HEK293 (cell line): ENCODE results near the gene TRIM46.

Experiments
- BCL11A ChIP-seq: fragments of 450-650 bp; formaldehyde crosslinking; IDR thresholded peaks from 2 replicates; pipeline ENCODE4 v1.5.1; 2016; ENCODE audit warnings: low read depth, missing biosample characterization, missing genetic modification characterization
- KLF7 ChIP-seq: fragments of 450-650 bp; formaldehyde crosslinking; IDR thresholded peaks from 2 replicates; pipeline ENCODE4 v1.5.1; 2016; ENCODE audit warnings: missing biosample characterization, missing genetic modification characterization, borderline replicate concordance
- MZF1 ChIP-seq: fragments of 450-650 bp; formaldehyde crosslinking; IDR thresholded peaks from 2 replicates; pipeline ENCODE4 v1.5.1; 2017; ENCODE audit warnings: missing biosample characterization, missing genetic modification characterization, borderline replicate concordance
- REPIN1 ChIP-seq: fragments of 450-650 bp; formaldehyde crosslinking; IDR thresholded peaks from 2 replicates; pipeline ENCODE4 v1.5.1; 2017; ENCODE audit warnings: missing biosample characterization, missing genetic modification characterization, low read depth
- SCRT2 ChIP-seq: fragments of 450-650 bp; formaldehyde crosslinking; IDR thresholded peaks from 2 replicates; pipeline ENCODE4 v1.5.1; 2016; ENCODE audit warnings: missing biosample characterization, missing genetic modification characterization
- SP7 ChIP-seq: fragments of 450-650 bp; formaldehyde crosslinking; IDR thresholded peaks from 2 replicates; pipeline ENCODE4 v1.5.1; 2016; ENCODE audit warnings: missing biosample characterization, missing genetic modification characterization
- ZEB2 ChIP-seq: fragments of 450-650 bp; formaldehyde crosslinking; IDR thresholded peaks from 2 replicates; pipeline ENCODE4 v1.5.1; 2016; ENCODE audit warnings: missing biosample characterization, missing genetic modification characterization
- ZIC2 ChIP-seq: fragments of 450-650 bp; formaldehyde crosslinking; IDR thresholded peaks from 2 replicates; pipeline ENCODE4 v1.5.1; 2016; ENCODE audit warnings: missing biosample characterization, missing genetic modification characterization
- ZNF324 ChIP-seq: fragments of 450-650 bp; formaldehyde crosslinking; IDR thresholded peaks from 2 replicates; pipeline ENCODE4 v1.5.1; 2016; ENCODE audit warnings: missing biosample characterization, missing genetic modification characterization
- ZNF404 ChIP-seq: fragments of 450-650 bp; formaldehyde crosslinking; IDR thresholded peaks from 2 replicates; pipeline ENCODE4 v1.5.1; 2017; ENCODE audit warnings: missing biosample characterization, missing genetic modification characterization
- ZNF558 ChIP-seq: fragments of 450-650 bp; formaldehyde crosslinking; IDR thresholded peaks from 2 replicates; pipeline ENCODE4 v1.5.1; 2016; ENCODE audit warnings: missing biosample characterization, missing genetic modification characterization
- ZNF658 ChIP-seq: fragments of 450-650 bp; formaldehyde crosslinking; IDR thresholded peaks from 2 replicates; pipeline ENCODE4; 2016; ENCODE audit warnings: missing biosample characterization, missing genetic modification characterization
- ZNF660 ChIP-seq: fragments of 450-650 bp; IDR thresholded peaks from 2 replicates; pipeline ENCODE4 v1.5.1; 2018; ENCODE audit warnings: missing biosample characterization, mild to moderate bottlenecking, missing genetic modification characterization
- ZNF707 ChIP-seq: fragments of 450-650 bp; formaldehyde crosslinking; IDR thresholded peaks from 2 replicates; pipeline ENCODE4 v1.5.1; 2016; ENCODE audit warnings: missing biosample characterization, missing genetic modification characterization
- ZSCAN16 ChIP-seq: fragments of 450-650 bp; formaldehyde crosslinking; IDR thresholded peaks from 2 replicates; pipeline ENCODE4 v1.5.1; 2016; ENCODE audit warnings: missing biosample characterization, missing genetic modification characterization
- ZSCAN5A ChIP-seq: fragments of 450-650 bp; formaldehyde crosslinking; IDR thresholded peaks from 2 replicates; pipeline ENCODE4 v1.5.1; 2016; ENCODE audit warnings: missing biosample characterization, missing genetic modification characterization
- TF ChIP-seq, protein P1 (sequence below): fragments of 450-650 bp; formaldehyde crosslinking; IDR thresholded peaks from 2 replicates; pipeline ENCODE4 v1.5.1; 2016; ENCODE audit warnings: missing biosample characterization, missing genetic modification characterization
- TF ChIP-seq, protein P2 (sequence below): fragments of 450-650 bp; IDR thresholded peaks from 2 replicates; pipeline ENCODE4 v1.5.1; 2018; ENCODE audit warnings: missing biosample characterization, missing genetic modification characterization
- TF ChIP-seq, protein P3 (sequence below): fragments of 450-650 bp; formaldehyde crosslinking; conservative IDR thresholded peaks from 2 replicates; pipeline ENCODE4 v1.5.1; 2016; ENCODE audit warnings: low read depth, missing biosample characterization, missing genetic modification characterization
- TF ChIP-seq, protein P4 (sequence below): fragments of 450-650 bp; formaldehyde crosslinking; IDR thresholded peaks from 2 replicates; pipeline ENCODE4 v1.5.1; 2017; ENCODE audit warnings: missing biosample characterization, missing genetic modification characterization
- TF ChIP-seq, protein P5 (sequence below): fragments of 450-650 bp; formaldehyde crosslinking; conservative IDR thresholded peaks from 2 replicates; pipeline ENCODE4 v1.5.1; 2016; ENCODE audit warnings: low read depth, missing biosample characterization, missing genetic modification characterization
- TF ChIP-seq, protein P6 (sequence below): fragments of 450-650 bp; formaldehyde crosslinking; IDR thresholded peaks from 2 replicates; pipeline ENCODE4 v1.5.1; 2017; ENCODE audit warnings: missing biosample characterization, missing genetic modification characterization

Gene TRIM46

GRCh38 chr1:155167166-155168104, 6.2 kb upstream of the TRIM46 start (continued):
- TF ChIP-seq, protein P1, sequence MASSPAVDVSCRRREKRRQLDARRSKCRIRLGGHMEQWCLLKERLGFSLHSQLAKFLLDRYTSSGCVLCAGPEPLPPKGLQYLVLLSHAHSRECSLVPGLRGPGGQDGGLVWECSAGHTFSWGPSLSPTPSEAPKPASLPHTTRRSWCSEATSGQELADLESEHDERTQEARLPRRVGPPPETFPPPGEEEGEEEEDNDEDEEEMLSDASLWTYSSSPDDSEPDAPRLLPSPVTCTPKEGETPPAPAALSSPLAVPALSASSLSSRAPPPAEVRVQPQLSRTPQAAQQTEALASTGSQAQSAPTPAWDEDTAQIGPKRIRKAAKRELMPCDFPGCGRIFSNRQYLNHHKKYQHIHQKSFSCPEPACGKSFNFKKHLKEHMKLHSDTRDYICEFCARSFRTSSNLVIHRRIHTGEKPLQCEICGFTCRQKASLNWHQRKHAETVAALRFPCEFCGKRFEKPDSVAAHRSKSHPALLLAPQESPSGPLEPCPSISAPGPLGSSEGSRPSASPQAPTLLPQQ (tag by site-specific recombination): peak; percentile 47; the same call in 1 of the 2 replicates
- no peak for TF ChIP-seq REPIN1 (tag by site-specific recombination)
- no peak for TF ChIP-seq ZNF404 (tag by site-specific recombination)
- TF ChIP-seq ZNF707: no peak
- TF ChIP-seq, protein P2, sequence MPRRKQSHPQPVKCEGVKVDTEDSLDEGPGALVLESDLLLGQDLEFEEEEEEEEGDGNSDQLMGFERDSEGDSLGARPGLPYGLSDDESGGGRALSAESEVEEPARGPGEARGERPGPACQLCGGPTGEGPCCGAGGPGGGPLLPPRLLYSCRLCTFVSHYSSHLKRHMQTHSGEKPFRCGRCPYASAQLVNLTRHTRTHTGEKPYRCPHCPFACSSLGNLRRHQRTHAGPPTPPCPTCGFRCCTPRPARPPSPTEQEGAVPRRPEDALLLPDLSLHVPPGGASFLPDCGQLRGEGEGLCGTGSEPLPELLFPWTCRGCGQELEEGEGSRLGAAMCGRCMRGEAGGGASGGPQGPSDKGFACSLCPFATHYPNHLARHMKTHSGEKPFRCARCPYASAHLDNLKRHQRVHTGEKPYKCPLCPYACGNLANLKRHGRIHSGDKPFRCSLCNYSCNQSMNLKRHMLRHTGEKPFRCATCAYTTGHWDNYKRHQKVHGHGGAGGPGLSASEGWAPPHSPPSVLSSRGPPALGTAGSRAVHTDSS (tag by site-specific recombination): no peak
- peak; percentile 36; the same call in 1 of the 2 replicates for TF ChIP-seq ZEB2 (tag by site-specific recombination)
- no peak for TF ChIP-seq ZNF658 (tag by site-specific recombination)
- peak; percentile 89 for TF ChIP-seq ZNF660 (tag by site-specific recombination)
- TF ChIP-seq BCL11A (tag by site-specific recombination): 0 out of 2 replicates have a peak, but pooled peaks have one; percentile 49
- TF ChIP-seq, protein P3, sequence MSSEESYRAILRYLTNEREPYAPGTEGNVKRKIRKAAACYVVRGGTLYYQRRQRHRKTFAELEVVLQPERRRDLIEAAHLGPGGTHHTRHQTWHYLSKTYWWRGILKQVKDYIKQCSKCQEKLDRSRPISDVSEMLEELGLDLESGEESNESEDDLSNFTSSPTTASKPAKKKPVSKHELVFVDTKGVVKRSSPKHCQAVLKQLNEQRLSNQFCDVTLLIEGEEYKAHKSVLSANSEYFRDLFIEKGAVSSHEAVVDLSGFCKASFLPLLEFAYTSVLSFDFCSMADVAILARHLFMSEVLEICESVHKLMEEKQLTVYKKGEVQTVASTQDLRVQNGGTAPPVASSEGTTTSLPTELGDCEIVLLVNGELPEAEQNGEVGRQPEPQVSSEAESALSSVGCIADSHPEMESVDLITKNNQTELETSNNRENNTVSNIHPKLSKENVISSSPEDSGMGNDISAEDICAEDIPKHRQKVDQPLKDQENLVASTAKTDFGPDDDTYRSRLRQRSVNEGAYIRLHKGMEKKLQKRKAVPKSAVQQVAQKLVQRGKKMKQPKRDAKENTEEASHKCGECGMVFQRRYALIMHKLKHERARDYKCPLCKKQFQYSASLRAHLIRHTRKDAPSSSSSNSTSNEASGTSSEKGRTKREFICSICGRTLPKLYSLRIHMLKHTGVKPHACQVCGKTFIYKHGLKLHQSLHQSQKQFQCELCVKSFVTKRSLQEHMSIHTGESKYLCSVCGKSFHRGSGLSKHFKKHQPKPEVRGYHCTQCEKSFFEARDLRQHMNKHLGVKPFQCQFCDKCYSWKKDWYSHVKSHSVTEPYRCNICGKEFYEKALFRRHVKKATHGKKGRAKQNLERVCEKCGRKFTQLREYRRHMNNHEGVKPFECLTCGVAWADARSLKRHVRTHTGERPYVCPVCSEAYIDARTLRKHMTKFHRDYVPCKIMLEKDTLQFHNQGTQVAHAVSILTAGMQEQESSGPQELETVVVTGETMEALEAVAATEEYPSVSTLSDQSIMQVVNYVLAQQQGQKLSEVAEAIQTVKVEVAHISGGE (tag by site-specific recombination): no peak
- TF ChIP-seq ZNF324 (tag by site-specific recombination): peak; percentile 50; the same call in 1 of the 2 replicates
- TF ChIP-seq, protein P4, sequence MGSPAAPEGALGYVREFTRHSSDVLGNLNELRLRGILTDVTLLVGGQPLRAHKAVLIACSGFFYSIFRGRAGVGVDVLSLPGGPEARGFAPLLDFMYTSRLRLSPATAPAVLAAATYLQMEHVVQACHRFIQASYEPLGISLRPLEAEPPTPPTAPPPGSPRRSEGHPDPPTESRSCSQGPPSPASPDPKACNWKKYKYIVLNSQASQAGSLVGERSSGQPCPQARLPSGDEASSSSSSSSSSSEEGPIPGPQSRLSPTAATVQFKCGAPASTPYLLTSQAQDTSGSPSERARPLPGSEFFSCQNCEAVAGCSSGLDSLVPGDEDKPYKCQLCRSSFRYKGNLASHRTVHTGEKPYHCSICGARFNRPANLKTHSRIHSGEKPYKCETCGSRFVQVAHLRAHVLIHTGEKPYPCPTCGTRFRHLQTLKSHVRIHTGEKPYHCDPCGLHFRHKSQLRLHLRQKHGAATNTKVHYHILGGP (tag by site-specific recombination): no peak
- TF ChIP-seq KLF7 (tag by site-specific recombination): 0 out of 2 replicates have a peak, but pooled peaks have one; percentile 7
- peak; percentile 54 for TF ChIP-seq SP7 (tag by site-specific recombination)
- TF ChIP-seq, protein P5, sequence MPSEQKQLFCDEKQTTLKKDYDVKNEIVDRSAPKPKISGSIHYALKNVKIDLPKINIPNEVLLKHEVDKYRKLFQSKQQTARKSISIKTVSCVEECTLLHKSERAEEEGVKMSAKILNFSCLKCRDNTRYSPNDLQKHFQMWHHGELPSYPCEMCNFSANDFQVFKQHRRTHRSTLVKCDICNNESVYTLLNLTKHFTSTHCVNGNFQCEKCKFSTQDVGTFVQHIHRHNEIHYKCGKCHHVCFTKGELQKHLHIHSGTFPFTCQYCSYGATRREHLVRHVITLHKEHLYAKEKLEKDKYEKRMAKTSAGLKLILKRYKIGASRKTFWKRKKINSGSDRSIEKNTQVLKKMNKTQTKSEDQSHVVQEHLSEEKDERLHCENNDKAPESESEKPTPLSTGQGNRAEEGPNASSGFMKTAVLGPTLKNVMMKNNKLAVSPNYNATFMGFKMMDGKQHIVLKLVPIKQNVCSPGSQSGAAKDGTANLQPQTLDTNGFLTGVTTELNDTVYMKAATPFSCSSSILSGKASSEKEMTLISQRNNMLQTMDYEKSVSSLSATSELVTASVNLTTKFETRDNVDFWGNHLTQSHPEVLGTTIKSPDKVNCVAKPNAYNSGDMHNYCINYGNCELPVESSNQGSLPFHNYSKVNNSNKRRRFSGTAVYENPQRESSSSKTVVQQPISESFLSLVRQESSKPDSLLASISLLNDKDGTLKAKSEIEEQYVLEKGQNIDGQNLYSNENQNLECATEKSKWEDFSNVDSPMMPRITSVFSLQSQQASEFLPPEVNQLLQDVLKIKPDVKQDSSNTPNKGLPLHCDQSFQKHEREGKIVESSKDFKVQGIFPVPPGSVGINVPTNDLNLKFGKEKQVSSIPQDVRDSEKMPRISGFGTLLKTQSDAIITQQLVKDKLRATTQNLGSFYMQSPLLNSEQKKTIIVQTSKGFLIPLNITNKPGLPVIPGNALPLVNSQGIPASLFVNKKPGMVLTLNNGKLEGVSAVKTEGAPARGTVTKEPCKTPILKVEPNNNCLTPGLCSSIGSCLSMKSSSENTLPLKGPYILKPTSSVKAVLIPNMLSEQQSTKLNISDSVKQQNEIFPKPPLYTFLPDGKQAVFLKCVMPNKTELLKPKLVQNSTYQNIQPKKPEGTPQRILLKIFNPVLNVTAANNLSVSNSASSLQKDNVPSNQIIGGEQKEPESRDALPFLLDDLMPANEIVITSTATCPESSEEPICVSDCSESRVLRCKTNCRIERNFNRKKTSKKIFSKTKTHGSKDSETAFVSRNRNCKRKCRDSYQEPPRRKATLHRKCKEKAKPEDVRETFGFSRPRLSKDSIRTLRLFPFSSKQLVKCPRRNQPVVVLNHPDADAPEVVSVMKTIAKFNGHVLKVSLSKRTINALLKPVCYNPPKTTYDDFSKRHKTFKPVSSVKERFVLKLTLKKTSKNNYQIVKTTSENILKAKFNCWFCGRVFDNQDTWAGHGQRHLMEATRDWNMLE (tag by site-specific recombination): no peak
- TF ChIP-seq, protein P6, sequence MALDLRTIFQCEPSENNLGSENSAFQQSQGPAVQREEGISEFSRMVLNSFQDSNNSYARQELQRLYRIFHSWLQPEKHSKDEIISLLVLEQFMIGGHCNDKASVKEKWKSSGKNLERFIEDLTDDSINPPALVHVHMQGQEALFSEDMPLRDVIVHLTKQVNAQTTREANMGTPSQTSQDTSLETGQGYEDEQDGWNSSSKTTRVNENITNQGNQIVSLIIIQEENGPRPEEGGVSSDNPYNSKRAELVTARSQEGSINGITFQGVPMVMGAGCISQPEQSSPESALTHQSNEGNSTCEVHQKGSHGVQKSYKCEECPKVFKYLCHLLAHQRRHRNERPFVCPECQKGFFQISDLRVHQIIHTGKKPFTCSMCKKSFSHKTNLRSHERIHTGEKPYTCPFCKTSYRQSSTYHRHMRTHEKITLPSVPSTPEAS (tag by site-specific recombination): no peak
- no peak for TF ChIP-seq SCRT2 (tag by site-specific recombination)
- TF ChIP-seq ZIC2 (tag by site-specific recombination): peak; percentile 33; the same call in 1 of the 2 replicates
- peak; percentile 25; the same call in 1 of the 2 replicates for TF ChIP-seq ZNF558 (tag by site-specific recombination)
- TF ChIP-seq ZSCAN16 (tag by site-specific recombination): no peak
- no peak for TF ChIP-seq MZF1
- TF ChIP-seq ZSCAN5A (tag by site-specific recombination): no peak
